ENCODE measurements around the gene NDUFS2.
A peak's percentile ranks its signal among the peaks of the same experiment; 100 is the strongest.

NDUFS2 gene

GRCh38 chr1:161177112-161177935 is 24.8 kb upstream of the NDUFS2 start, which contains the start of gene B4GALT3:
Gene B4GALT3, minus strand, starts transcription at chr1:161177507. Its CDS starts 1,447 bp downstream, at chr1:161176060.
- Histone ChIP-seq H2AK5ac (ENCODE audit: low read length) (peak within 1 kb of the TSS; percentile 12), H3K79me2 (ENCODE audit: control insufficient read depth, insufficient read depth, low read length, poor library complexity) (peaks cover 8% of the 10 kb centered on the region), H3K14ac (ENCODE audit: low read length) (peak within 1 kb of the TSS; percentile 96), H3K4me3 (ENCODE audit: low read depth, low read length) (peak within 1 kb of the TSS; percentile 91), H3K18ac (ENCODE audit: low read length) (peak within 1 kb of the TSS; percentile 98), H2BK12ac (ENCODE audit: low read length) (no peak within 1 kb of the TSS), H2AFZ (ENCODE audit: insufficient read depth, low read length, poor library complexity) (peak within 1 kb of the TSS; percentile 95), H3K27me3 (ENCODE audit: insufficient read depth, low read length) (no peaks in the 10 kb centered on the region), H3K23ac (ENCODE audit: low read length) (no peak within 1 kb of the TSS), H3K4ac (ENCODE audit: low read depth, low read length) (peak within 1 kb of the TSS; percentile 53), H3K9me3 (ENCODE audit: insufficient read depth, low read depth, low read length) (peaks cover 2% of the 10 kb centered on the region), H3K4me1 (ENCODE audit: control insufficient read depth in 1 of 2, insufficient read depth in 2 of 2, low read length in 2 of 2) (peaks cover 6 to 8% of the 10 kb centered on the region in 2 experiments), H4K12ac (ENCODE audit: low read depth, low read length) (peak within 1 kb of the TSS; percentile 87), H3K79me1 (ENCODE audit: low read length) (peaks cover 8% of the 10 kb centered on the region), H3K36me3 (ENCODE audit: control insufficient read depth in 1 of 2, insufficient read depth in 2 of 2, low read length in 2 of 2) (peaks cover 19 to 27% of the 10 kb centered on the region in 2 experiments), H3K9ac (ENCODE audit: low read length) (peak within 1 kb of the TSS; percentile 87), H3K27ac (ENCODE audit: low read depth, low read length) (peak within 1 kb of the TSS; percentile 31), H3K4me2 (ENCODE audit: low read length) (peak within 1 kb of the TSS; percentile 97), H4K8ac (ENCODE audit: low read depth, low read length) (peak within 1 kb of the TSS; percentile 96), H4K91ac (ENCODE audit: low read depth, low read length) (peak within 1 kb of the TSS; percentile 92), H2BK120ac (ENCODE audit: insufficient read depth, low read length, poor library complexity) (peak within 1 kb of the TSS; percentile 88), H2BK5ac (ENCODE audit: low read depth, low read length, poor library complexity) (peak within 1 kb of the TSS; percentile 82)
- no CpG with 5 or more reads among the region's 50 CpGs for WGBS (ENCODE audit: extremely low coverage, insufficient coverage, insufficient read length)
- DNase-seq: peak; percentile 80 to 87

GRCh38 chr1:161177936-161178244 is 24.3 kb upstream of the NDUFS2 start:
- no peak overlapping the region for H3K23ac ChIP-seq (ENCODE audit: low read length)

GRCh38 chr1:161179698-161180097 is 22.5 kb upstream of the NDUFS2 start:
- Histone ChIP-seq H4K12ac (ENCODE audit: low read depth, low read length) (no peak overlapping the region), H2BK5ac (ENCODE audit: low read depth, low read length, poor library complexity) (no peak overlapping the region), H4K91ac (ENCODE audit: low read depth, low read length) (no peak overlapping the region), H2BK120ac (ENCODE audit: insufficient read depth, low read length, poor library complexity) (no peak overlapping the region), H3K79me2 (ENCODE audit: control insufficient read depth, insufficient read depth, low read length, poor library complexity) (peaks cover 8% of the 10 kb centered on the region), H3K14ac (ENCODE audit: low read length) (no peak overlapping the region), H3K23ac (ENCODE audit: low read length) (no peak overlapping the region), H2BK12ac (ENCODE audit: low read length) (no peak overlapping the region), H3K27me3 (ENCODE audit: insufficient read depth, low read length) (no peaks in the 10 kb centered on the region), H3K4ac (ENCODE audit: low read depth, low read length) (no peak overlapping the region), H3K27ac (ENCODE audit: low read depth, low read length) (no peak overlapping the region), H3K18ac (ENCODE audit: low read length) (no peak overlapping the region), H3K36me3 (ENCODE audit: control insufficient read depth in 1 of 2, insufficient read depth in 2 of 2, low read length in 2 of 2) (peaks cover 7 to 9% of the 10 kb centered on the region in 2 experiments), H2AFZ (ENCODE audit: insufficient read depth, low read length, poor library complexity) (no peak overlapping the region), H3K79me1 (ENCODE audit: low read length) (peaks cover 8% of the 10 kb centered on the region), H4K8ac (ENCODE audit: low read depth, low read length) (no peak overlapping the region), H2AK5ac (ENCODE audit: low read length) (no peak overlapping the region), H3K9ac (ENCODE audit: low read length) (no peak overlapping the region), H3K9me3 (ENCODE audit: insufficient read depth, low read depth, low read length) (no peaks in the 10 kb centered on the region), H3K4me3 (ENCODE audit: low read depth, low read length) (no peak overlapping the region), H3K4me1 (ENCODE audit: control insufficient read depth in 1 of 2, insufficient read depth in 2 of 2, low read length in 2 of 2) (peaks cover 6 to 8% of the 10 kb centered on the region in 2 experiments), H3K4me2 (ENCODE audit: low read length) (no peak overlapping the region)
- peak; percentile 91 to 96 for DNase-seq
- WGBS (ENCODE audit: extremely low coverage, insufficient coverage, insufficient read length): no CpG with 5 or more reads among the region's 3 CpGs

More at GRCh38 chr1:161177936-161178244, 24.3 kb upstream of the NDUFS2 start:
- no peaks in the 10 kb centered on the region for H3K27me3 ChIP-seq (ENCODE audit: insufficient read depth, low read length)
- H3K79me2 ChIP-seq (ENCODE audit: control insufficient read depth, insufficient read depth, low read length, poor library complexity): peaks cover 8% of the 10 kb centered on the region
- H2AK5ac ChIP-seq (ENCODE audit: low read length): no peak overlapping the region
- H2AFZ ChIP-seq (ENCODE audit: insufficient read depth, low read length, poor library complexity): peak overlapping the region; percentile 95
- no CpG with 5 or more reads among the region's 9 CpGs for WGBS (ENCODE audit: extremely low coverage, insufficient coverage, insufficient read length)
- H4K8ac ChIP-seq (ENCODE audit: low read depth, low read length): peak overlapping the region; percentile 95
- peak overlapping the region; percentile 97 for H3K4me2 ChIP-seq (ENCODE audit: low read length)
- no peak for DNase-seq
- peaks cover 8% of the 10 kb centered on the region for H3K79me1 ChIP-seq (ENCODE audit: low read length)
- peaks cover 6 to 8% of the 10 kb centered on the region in 2 experiments for H3K4me1 ChIP-seq (ENCODE audit: control insufficient read depth in 1 of 2, insufficient read depth in 2 of 2, low read length in 2 of 2)
- H3K9me3 ChIP-seq (ENCODE audit: insufficient read depth, low read depth, low read length): peaks cover 2% of the 10 kb centered on the region
- peak overlapping the region; percentile 33 for H2BK120ac ChIP-seq (ENCODE audit: insufficient read depth, low read length, poor library complexity)
- H3K14ac ChIP-seq (ENCODE audit: low read length): no peak overlapping the region
- H3K18ac ChIP-seq (ENCODE audit: low read length): peak overlapping the region; percentile 54
- no peak overlapping the region for H2BK5ac ChIP-seq (ENCODE audit: low read depth, low read length, poor library complexity)
- H3K27ac ChIP-seq (ENCODE audit: low read depth, low read length): no peak overlapping the region
- no peak overlapping the region for H4K12ac ChIP-seq (ENCODE audit: low read depth, low read length)
- H3K4me3 ChIP-seq (ENCODE audit: low read depth, low read length): peak overlapping the region; percentile 13
- no peak overlapping the region for H2BK12ac ChIP-seq (ENCODE audit: low read length)
- peaks cover 16 to 21% of the 10 kb centered on the region in 2 experiments for H3K36me3 ChIP-seq (ENCODE audit: control insufficient read depth in 1 of 2, insufficient read depth in 2 of 2, low read length in 2 of 2)
- no peak overlapping the region for H3K9ac ChIP-seq (ENCODE audit: low read length)
- H4K91ac ChIP-seq (ENCODE audit: low read depth, low read length): peak overlapping the region; percentile 76
- no peak overlapping the region for H3K4ac ChIP-seq (ENCODE audit: low read depth, low read length)

GRCh38 chr1:161180639-161181038 is 21.5 kb upstream of the NDUFS2 start:
- H4K91ac ChIP-seq (ENCODE audit: low read depth, low read length): no peak overlapping the region
- no peak overlapping the region for H3K9ac ChIP-seq (ENCODE audit: low read length)
- H3K14ac ChIP-seq (ENCODE audit: low read length): no peak overlapping the region
- H3K27ac ChIP-seq (ENCODE audit: low read depth, low read length): no peak overlapping the region
- no peak overlapping the region for H4K12ac ChIP-seq (ENCODE audit: low read depth, low read length)
- no peak overlapping the region for H2BK5ac ChIP-seq (ENCODE audit: low read depth, low read length, poor library complexity)
- no peak overlapping the region for H2AK5ac ChIP-seq (ENCODE audit: low read length)
- WGBS (ENCODE audit: extremely low coverage, insufficient coverage, insufficient read length): no CpG with 5 or more reads among the region's 1 CpG
- H3K79me2 ChIP-seq (ENCODE audit: control insufficient read depth, insufficient read depth, low read length, poor library complexity): peaks cover 8% of the 10 kb centered on the region
- no peaks in the 10 kb centered on the region for H3K27me3 ChIP-seq (ENCODE audit: insufficient read depth, low read length)
- no peak overlapping the region for H3K18ac ChIP-seq (ENCODE audit: low read length)
- no peak overlapping the region for H3K4me3 ChIP-seq (ENCODE audit: low read depth, low read length)
- peaks cover under 1 to 1% of the 10 kb centered on the region in 2 experiments for H3K36me3 ChIP-seq (ENCODE audit: control insufficient read depth in 1 of 2, insufficient read depth in 2 of 2, low read length in 2 of 2)
- H2BK120ac ChIP-seq (ENCODE audit: insufficient read depth, low read length, poor library complexity): no peak overlapping the region
- peaks cover 6 to 8% of the 10 kb centered on the region in 2 experiments for H3K4me1 ChIP-seq (ENCODE audit: control insufficient read depth in 1 of 2, insufficient read depth in 2 of 2, low read length in 2 of 2)
- no peak overlapping the region for H3K4ac ChIP-seq (ENCODE audit: low read depth, low read length)
- no peak for DNase-seq
- no peak overlapping the region for H2BK12ac ChIP-seq (ENCODE audit: low read length)
- no peak overlapping the region for H3K23ac ChIP-seq (ENCODE audit: low read length)
- no peaks in the 10 kb centered on the region for H3K9me3 ChIP-seq (ENCODE audit: insufficient read depth, low read depth, low read length)
- H3K79me1 ChIP-seq (ENCODE audit: low read length): peaks cover 8% of the 10 kb centered on the region
- H3K4me2 ChIP-seq (ENCODE audit: low read length): no peak overlapping the region
- H4K8ac ChIP-seq (ENCODE audit: low read depth, low read length): no peak overlapping the region
- no peak overlapping the region for H2AFZ ChIP-seq (ENCODE audit: insufficient read depth, low read length, poor library complexity)
